Measurements from ENCODE around the gene UBE2K.
"Not testable (repeated sequence)": the region's sequence is repeated elsewhere in the genome, so short reads cannot be mapped to it uniquely, and the experiment has no call there.

The UBE2K gene

DNA sequence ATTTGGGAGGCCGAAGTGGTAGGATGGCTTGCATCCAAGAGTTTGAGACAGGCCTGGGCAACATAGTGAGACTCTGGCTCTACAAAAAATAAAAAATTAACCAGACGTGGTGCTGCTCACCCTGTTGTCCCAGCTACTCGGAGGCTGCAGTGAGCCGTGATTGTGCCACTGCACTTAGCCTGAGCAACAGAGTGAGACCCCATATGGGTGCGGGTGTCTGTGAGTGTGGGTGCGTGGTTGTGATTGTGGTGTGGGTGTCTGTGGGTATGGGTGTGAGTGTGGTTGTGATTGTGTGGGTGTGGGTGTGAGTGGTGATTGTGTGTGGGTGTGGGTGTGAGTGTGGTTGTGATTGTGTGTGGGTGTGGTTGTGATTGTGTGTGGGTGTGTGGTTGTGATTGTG, 114.6 kb downstream of the UBE2K start:
- DNase-seq, result no peak

GRCh38 chr4:39813033-39813432, 115.1 kb downstream of the UBE2K start:
- DNase-seq, result not testable (repeated sequence)

- DNase-seq, result not testable (repeated sequence)
Observed at GRCh38 chr4:39813761-39814160, 115.8 kb downstream of the UBE2K start.

DNA sequence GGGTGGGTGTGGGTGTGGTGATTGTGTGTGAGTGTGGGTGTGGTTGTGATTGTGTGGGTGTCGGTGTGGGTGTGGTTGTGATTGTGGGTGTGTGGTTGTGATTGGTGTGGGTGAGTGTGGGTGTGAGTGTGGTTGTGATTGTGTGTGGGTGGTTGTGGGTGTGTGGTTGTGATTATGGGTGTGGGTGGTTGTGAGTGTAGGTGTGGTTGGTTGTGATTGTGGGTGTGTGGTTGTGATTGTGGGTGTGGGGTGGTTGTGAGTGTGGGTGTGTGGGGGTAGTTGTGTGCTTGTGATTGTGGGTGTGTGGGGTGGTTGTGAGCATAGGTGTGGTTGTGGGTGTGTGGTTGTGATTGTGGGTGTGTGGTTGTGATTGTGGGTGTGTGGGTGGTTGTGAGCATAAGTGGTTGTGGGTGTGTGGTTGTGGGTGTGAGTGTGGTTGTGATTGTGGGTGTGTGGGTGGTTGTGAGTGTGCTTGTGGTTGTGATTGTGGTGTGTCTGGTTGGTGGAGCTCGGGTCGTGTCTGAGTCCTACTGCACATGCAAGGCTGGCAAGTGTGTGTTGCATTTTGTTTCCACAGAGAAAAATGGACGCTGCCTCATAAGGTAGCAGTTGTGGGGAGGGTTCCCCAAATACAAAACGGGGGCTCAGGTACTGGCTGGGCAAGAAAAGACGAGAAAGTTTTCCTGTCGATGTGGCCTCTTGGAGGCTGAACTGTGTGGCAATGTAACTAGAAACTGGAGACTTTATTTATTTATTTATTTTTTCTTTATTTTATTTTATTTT, 116.7 kb downstream of the UBE2K start:
- no peak for DNase-seq

GRCh38 chr4:39818646-39819045, 120.7 kb downstream of the UBE2K start:
- no peak for DNase-seq

DNA sequence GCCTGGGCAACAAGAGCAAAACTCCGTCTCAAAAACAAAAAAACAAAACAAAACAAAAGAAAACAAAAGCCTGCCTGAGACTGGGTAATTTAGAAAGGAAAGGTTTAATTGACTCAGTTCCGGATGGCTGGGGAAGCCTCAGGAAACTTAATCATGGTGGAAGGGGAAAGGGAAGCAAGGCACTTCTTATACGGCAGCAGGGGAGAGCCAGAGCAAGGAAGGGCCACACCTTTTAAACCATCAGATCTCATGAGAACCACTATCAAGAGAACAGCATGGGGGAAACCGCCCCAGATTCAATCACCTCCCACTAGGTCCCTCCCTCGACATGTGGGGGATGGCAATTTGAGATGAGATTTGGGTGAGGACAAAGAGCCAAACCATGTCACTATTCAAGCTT, 122.2 kb downstream of the UBE2K start:
- DNase-seq, result no peak

DNA sequence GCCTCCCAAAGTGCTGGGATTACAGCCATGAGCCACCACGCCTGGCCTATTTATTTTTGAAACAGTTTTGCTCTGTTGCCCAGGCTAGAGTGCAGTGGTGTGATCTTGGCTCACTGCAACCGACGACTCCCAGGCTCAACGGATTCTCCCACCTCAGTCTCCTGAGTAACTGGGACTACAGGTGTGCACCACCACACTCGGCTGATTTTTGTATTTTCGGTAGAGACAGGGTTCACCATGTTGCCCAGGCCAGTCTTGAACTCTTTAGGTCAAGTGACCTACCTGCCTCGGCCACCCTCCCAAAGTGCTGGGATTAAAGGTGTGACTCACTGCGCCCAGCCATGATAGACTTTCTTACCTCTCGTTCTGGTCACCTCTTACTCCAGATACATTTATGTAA, 124.0 kb downstream of the UBE2K start:
- no peak for DNase-seq

DNA sequence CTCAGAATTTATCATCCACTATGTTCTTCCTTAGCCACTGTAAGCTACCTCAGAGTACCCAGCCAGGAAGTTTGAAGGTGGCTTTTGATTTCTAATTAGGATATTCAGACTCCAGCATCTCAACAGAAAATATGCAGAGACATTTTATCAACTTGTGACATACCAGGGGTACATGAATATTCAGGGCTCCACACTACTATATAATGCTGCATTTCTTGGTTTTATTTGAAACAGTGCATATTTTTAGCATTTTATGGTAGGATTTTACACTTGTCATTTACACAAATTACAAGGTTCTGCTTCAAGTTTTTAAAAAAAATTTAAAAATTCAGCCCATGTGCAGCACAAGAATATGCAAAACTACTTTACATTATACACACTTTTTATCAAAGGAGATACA, 124.7 kb downstream of the UBE2K start:
- no peak for DNase-seq

GRCh38 chr4:39823191-39823590, 125.3 kb downstream of the UBE2K start:
- DNase-seq, result no peak

DNA sequence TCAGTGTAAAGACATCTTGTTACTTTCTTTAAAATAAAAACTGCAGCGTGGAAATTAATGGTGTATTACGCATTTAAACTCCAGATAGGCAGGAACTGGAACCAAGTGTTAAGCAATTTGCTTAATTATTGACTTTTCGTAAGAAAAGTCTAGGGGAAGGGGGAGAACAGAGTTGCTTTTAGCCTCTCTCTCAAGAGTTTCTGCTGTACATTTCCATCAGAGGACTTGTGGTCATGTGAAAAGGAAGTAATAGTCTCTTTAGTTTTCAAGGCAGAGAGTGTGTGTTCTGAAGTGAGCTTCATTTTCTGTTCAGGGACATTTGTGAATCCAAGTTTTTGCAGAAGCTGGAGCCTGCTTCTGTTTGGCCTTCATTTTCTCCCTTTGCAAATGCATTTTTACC, 127.2 kb downstream of the UBE2K start:
- no peak for DNase-seq

GRCh38 chr4:39825741-39826231, 127.8 kb downstream of the UBE2K start:
- DNase-seq, result no peak
